Neural cell (in vitro differentiated cells): ENCODE measurements around the gene MRC2.

Source experiments
- EP300 ChIP-seq: fragments of 450-650 bp; conservative IDR thresholded peaks from 2 replicates; pipeline ENCODE4 v1.6.1; 2014; ENCODE audit warnings: antibody characterized with exemption, mild to moderate bottlenecking, moderate library complexity; ENCODE audit not compliant: poor library complexity, severe bottlenecking
- POLR2AphosphoS5 ChIP-seq: IDR thresholded peaks from 2 replicates; pipeline ENCODE4 v1.6.1; 2012
- TF ChIP-seq, protein P1 (sequence below): fragments of 450-650 bp; IDR thresholded peaks from 2 replicates; pipeline ENCODE4 v1.5.1; 2014; ENCODE audit warnings: antibody characterized with exemption, mild to moderate bottlenecking, moderate library complexity; ENCODE audit not compliant: poor library complexity, severe bottlenecking

- TF ChIP-seq, protein P1, sequence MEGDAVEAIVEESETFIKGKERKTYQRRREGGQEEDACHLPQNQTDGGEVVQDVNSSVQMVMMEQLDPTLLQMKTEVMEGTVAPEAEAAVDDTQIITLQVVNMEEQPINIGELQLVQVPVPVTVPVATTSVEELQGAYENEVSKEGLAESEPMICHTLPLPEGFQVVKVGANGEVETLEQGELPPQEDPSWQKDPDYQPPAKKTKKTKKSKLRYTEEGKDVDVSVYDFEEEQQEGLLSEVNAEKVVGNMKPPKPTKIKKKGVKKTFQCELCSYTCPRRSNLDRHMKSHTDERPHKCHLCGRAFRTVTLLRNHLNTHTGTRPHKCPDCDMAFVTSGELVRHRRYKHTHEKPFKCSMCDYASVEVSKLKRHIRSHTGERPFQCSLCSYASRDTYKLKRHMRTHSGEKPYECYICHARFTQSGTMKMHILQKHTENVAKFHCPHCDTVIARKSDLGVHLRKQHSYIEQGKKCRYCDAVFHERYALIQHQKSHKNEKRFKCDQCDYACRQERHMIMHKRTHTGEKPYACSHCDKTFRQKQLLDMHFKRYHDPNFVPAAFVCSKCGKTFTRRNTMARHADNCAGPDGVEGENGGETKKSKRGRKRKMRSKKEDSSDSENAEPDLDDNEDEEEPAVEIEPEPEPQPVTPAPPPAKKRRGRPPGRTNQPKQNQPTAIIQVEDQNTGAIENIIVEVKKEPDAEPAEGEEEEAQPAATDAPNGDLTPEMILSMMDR = no peak
- TF ChIP-seq EP300 (no peak), POLR2AphosphoS5 (no peak)
Observed at GRCh38 chr17:62717589-62717855, 90.1 kb downstream of the MRC2 start.
